Skeletal muscle tissue (tissue), 4 donors: Measurements from ENCODE around the gene TM9SF2. TPM values are rescaled to one million over a fixed set of nuclear protein-coding genes. Genes with fewer than 3 reads are reported as not detected.

Experiments used
- H3K27ac ChIP-seq: one replicate; pipeline ENCODE4 v1.7.0; 2013; ENCODE audit warnings: mild to moderate bottlenecking, low read depth, low read length, inconsistent platforms
- H3K27me3 ChIP-seq, 3 donors: one replicate each; pipeline ENCODE4 v1.7.0; 2013; ENCODE audit warnings: low read length in 3 of 3; ENCODE audit not compliant: control insufficient read depth in 3 of 3, insufficient read depth in 3 of 3
- H3K36me3 ChIP-seq, 3 donors: one replicate each; pipeline ENCODE4 v1.7.0; 2013; ENCODE audit warnings: low read length in 3 of 3; ENCODE audit not compliant: control insufficient read depth in 3 of 3, insufficient read depth in 3 of 3
- H3K4me1 ChIP-seq, 3 donors: one replicate each; pipeline ENCODE4 v1.7.0; 2013; ENCODE audit warnings: low read length in 3 of 3, mild to moderate bottlenecking in 3 of 3; ENCODE audit not compliant: control insufficient read depth in 3 of 3, insufficient read depth in 3 of 3
- H3K4me3 ChIP-seq, 3 donors: one replicate each; pipeline ENCODE4 v1.7.0; 2013; ENCODE audit warnings: low read length in 3 of 3
- H3K9ac ChIP-seq, 3 donors: one replicate each; pipeline ENCODE4 v1.7.0; 2013; ENCODE audit warnings: low read length in 3 of 3, mild to moderate bottlenecking in 3 of 3, moderate library complexity in 2 of 3, low read depth in 1 of 3
- H3K9me3 ChIP-seq, 3 donors: one replicate each; pipeline ENCODE4 v1.7.0; 2013; ENCODE audit warnings: low read length in 3 of 3; ENCODE audit not compliant: control insufficient read depth in 3 of 3
- total RNA-seq: library from RNA; depleted of rRNA; stranded (reverse); fragments of >200 nt; gene quantifications from one replicate; pipeline ENCODE4 v1.2.3, GENCODE V29; 2014
- donor health status: Osteomylitis.

The TM9SF2 gene
- total RNA-seq, 1 donor from 2014 or later = 116 TPM

GRCh38 chr13:99526549-99526948 lies 25.3 kb downstream of the TM9SF2 start:
- H3K4me3 ChIP-seq = no peak overlapping the region
- no peaks in the 10 kb centered on the region for H3K9me3 ChIP-seq
- H3K27me3 ChIP-seq = no peaks in the 10 kb centered on the region
- no peak overlapping the region for H3K27ac ChIP-seq
- H3K9ac ChIP-seq = no peak overlapping the region
- H3K36me3 ChIP-seq = peaks cover 5 to 27% (median 14%) of the 10 kb centered on the region in 3 donors
- no peaks in the 10 kb centered on the region for H3K4me1 ChIP-seq

DNA sequence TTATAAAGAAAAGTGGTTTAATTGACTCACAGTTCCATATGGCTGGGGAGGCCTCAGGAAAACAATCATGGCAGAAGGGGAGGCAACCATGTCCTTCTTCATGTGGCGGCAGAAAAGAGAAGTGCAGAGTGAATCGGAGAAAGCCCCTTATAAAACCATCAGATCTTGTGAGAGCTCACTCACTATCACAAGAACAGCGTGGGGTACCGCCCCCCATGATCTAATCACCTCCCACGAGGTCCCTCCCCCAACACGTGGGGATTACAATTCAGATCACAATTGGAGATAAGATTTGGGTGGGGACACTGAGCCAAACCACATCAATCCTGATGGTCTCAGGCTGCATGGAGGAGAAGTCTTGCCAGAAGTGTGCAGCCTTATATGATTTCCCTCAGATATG lies 26.0 kb downstream of the TM9SF2 start:
- Histone ChIP-seq H3K4me3 (no peak overlapping the region), H3K27me3 (no peaks in the 10 kb centered on the region), H3K36me3 (peaks cover 5 to 23% (median 13%) of the 10 kb centered on the region in 3 donors)

DNA sequence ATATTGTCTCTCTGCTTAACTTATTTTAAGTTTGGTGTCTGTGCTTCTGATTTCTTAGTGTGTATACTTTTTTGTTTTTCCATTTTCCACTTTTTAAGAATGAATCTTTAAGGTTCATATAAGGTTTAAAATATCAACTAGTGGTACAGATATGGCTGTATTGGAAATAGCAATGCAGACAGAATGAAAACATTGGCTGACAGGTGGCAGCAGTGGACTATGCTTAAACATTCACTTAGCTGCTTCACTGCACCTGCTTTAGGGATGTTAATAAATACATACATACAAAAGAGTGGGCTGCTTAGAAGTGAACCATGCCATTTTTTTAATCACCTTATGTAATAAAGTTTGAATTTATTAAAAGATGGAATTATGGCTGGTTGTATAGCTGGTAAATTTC lies 27.3 kb downstream of the TM9SF2 start:
- peaks cover 3 to 21% (median 7%) of the 10 kb centered on the region in 3 donors for H3K36me3 ChIP-seq
- H3K9me3 ChIP-seq = no peaks in the 10 kb centered on the region
- H3K4me1 ChIP-seq = no peaks in the 10 kb centered on the region
- no peaks in the 10 kb centered on the region for H3K27me3 ChIP-seq
- H3K9ac ChIP-seq = no peak overlapping the region
- H3K27ac ChIP-seq = no peak overlapping the region
- no peak overlapping the region for H3K4me3 ChIP-seq

More for the DNA sequence above, 26.0 kb downstream of the TM9SF2 start:
- Histone ChIP-seq H3K9me3 (no peaks in the 10 kb centered on the region), H3K27ac (no peak overlapping the region), H3K4me1 (no peaks in the 10 kb centered on the region), H3K9ac (no peak overlapping the region)

DNA sequence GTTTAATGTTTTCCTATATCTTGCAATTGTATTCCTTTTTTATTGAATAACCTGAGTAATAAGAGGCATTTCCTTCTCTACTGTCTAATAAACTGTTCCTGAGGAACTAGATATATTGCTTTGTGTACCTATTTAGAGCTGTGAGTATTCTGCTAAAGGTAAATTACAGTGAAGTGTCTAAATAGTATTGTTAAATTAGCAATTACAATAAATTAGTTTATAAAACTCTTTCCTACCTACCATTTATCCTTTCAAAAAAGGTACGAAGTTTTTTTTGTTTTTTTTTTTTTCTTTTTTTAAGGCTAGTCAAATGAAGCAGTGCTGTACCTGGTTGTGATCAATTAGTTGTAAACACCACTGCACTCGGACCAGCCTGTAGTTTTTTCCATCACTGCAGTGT lies 34.8 kb downstream of the TM9SF2 start:
- no peaks in the 10 kb centered on the region for H3K27me3 ChIP-seq
- H3K36me3 ChIP-seq = peaks cover 6 to 18% (median 12%) of the 10 kb centered on the region in 3 donors
- H3K9me3 ChIP-seq = no peaks in the 10 kb centered on the region
- no peak overlapping the region for H3K9ac ChIP-seq
- no peak overlapping the region for H3K4me3 ChIP-seq
- H3K27ac ChIP-seq = no peak overlapping the region
- H3K4me1 ChIP-seq = no peaks in the 10 kb centered on the region

DNA sequence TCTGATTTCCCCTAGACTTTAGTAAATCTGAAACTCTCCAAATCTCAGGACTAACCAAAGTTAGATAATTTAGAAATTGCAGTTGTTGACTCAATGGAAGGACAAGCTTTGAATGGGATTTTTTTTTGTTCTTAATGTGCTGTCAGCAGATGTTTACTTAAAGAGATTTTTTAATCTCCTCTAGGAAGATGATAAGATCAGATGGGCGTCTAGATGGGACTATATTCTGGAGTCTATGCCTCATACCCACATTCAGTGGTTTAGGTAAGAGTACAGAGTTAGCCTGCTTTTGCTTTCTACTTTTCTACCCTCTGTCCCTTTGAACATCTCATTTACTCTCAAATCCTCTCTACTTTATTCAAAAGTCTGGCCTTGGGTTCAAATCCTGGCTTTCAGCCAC lies 39.3 kb downstream of the TM9SF2 start:
- no peak overlapping the region for H3K9ac ChIP-seq
- no peaks in the 10 kb centered on the region for H3K4me1 ChIP-seq
- no peak overlapping the region for H3K27ac ChIP-seq
- H3K27me3 ChIP-seq = no peaks in the 10 kb centered on the region
- H3K9me3 ChIP-seq = no peaks in the 10 kb centered on the region
- H3K36me3 ChIP-seq = peaks cover 20 to 39% (median 26%) of the 10 kb centered on the region in 3 donors
- H3K4me3 ChIP-seq = no peak overlapping the region

GRCh38 chr13:99542788-99543406 lies 41.6 kb downstream of the TM9SF2 start:
- Histone ChIP-seq H3K9me3 (no peaks in the 10 kb centered on the region), H3K36me3 (peaks cover 27 to 54% (median 32%) of the 10 kb centered on the region in 3 donors), H3K27ac (no peak overlapping the region), H3K9ac (no peak overlapping the region), H3K4me3 (no peak overlapping the region), H3K4me1 (no peaks in the 10 kb centered on the region), H3K27me3 (no peaks in the 10 kb centered on the region)

DNA sequence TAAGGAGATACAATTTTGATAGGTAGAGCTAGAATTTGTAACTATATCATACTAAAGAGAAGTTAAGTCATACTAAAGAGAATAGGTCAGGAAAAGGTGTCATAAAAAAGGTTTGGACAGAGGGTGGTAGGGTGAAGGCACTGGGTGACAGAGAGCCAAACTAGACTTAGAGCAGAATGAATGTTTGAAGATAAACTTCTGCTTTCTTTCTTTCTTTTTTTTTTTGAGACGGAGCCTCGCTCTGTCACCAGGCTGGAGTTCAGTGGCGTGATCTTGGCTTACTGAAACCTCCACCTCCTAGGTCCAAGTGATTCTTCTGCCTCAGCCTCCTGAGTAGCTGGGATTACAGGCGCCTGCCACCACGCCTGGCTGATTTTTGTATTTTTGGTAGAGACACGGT lies 44.1 kb downstream of the TM9SF2 start:
- no peaks in the 10 kb centered on the region for H3K9me3 ChIP-seq
- no peak overlapping the region for H3K4me3 ChIP-seq
- no peak overlapping the region for H3K9ac ChIP-seq
- no peaks in the 10 kb centered on the region for H3K27me3 ChIP-seq
- H3K36me3 ChIP-seq = peaks cover 34 to 64% (median 49%) of the 10 kb centered on the region in 3 donors
- H3K4me1 ChIP-seq = no peaks in the 10 kb centered on the region
- H3K27ac ChIP-seq = no peak overlapping the region

DNA sequence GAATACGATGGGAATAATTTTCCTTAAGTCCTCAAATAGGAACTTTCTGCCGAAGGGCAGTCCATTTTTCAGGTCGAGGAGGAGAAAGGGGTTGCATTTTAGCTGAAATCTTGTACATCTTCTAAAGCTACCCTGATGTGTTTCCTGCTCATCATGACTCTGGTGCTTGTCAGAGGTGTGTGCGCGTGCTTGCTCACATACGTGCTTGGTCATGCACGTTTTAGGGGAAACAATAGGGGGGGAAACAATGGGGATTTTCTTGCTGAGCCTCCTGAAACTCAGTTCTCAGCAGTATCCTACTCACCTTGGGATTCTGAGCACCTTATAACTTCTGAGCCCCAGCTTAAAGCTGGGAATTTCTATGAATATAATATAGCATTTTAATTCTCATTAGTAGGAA lies 44.7 kb downstream of the TM9SF2 start:
- H3K27ac ChIP-seq = no peak overlapping the region
- no peak overlapping the region for H3K4me3 ChIP-seq
- H3K27me3 ChIP-seq = no peaks in the 10 kb centered on the region
- H3K36me3 ChIP-seq = peaks cover 32 to 60% (median 48%) of the 10 kb centered on the region in 3 donors
- no peak overlapping the region for H3K9ac ChIP-seq
- H3K9me3 ChIP-seq = no peaks in the 10 kb centered on the region
- H3K4me1 ChIP-seq = no peaks in the 10 kb centered on the region

GRCh38 chr13:99546878-99547277 lies 45.6 kb downstream of the TM9SF2 start:
- no peak overlapping the region for H3K4me3 ChIP-seq
- H3K4me1 ChIP-seq = no peaks in the 10 kb centered on the region
- no peaks in the 10 kb centered on the region for H3K9me3 ChIP-seq
- peaks cover 41 to 62% (median 49%) of the 10 kb centered on the region in 3 donors for H3K36me3 ChIP-seq
- H3K27me3 ChIP-seq = no peaks in the 10 kb centered on the region
- H3K9ac ChIP-seq = no peak overlapping the region
- no peak overlapping the region for H3K27ac ChIP-seq

DNA sequence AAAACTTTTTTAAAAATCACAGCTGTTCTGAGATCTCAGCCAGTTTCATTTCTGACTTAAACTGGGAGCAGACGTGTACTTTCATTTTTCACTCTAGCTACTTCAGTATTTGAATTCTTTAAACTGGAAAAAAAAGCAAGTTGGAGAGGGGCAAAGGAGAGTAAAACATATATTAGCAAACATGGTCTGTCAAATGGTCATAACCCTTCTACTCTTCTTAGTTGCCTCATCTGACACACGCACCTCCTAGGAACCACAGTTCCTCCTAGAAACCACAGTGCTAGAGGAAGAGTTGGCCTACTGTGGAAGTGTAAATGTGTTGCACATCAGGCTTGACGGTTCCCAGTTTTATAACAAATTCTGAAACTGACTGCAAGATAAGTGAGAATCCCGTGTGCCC lies 47.2 kb downstream of the TM9SF2 start:
- Histone ChIP-seq H3K36me3 (peaks cover 42 to 63% (median 50%) of the 10 kb centered on the region in 3 donors), H3K4me1 (no peaks in the 10 kb centered on the region), H3K9ac (no peak overlapping the region), H3K27ac (no peak overlapping the region), H3K27me3 (no peaks in the 10 kb centered on the region), H3K4me3 (no peak overlapping the region), H3K9me3 (no peaks in the 10 kb centered on the region)
